Measurements from ENCODE around the gene CAPZB.
"Not testable (repeated sequence)": the region's sequence is repeated elsewhere in the genome, so short reads cannot be mapped to it uniquely, and the experiment has no call there.

CAPZB gene

GRCh38 chr1:19305880-19306279 is 179.5 kb downstream of the CAPZB start:
- DNase-seq = no peak

- not testable (repeated sequence) for DNase-seq
Measured at GRCh38 chr1:19304081-19304480, 181.3 kb downstream of the CAPZB start.

GRCh38 chr1:19300211-19300610 is 185.1 kb downstream of the CAPZB start:
- DNase-seq = no peak

- no peak for DNase-seq
Measured at GRCh38 chr1:19294638-19295037, 190.7 kb downstream of the CAPZB start.

- DNase-seq = no peak
Measured at GRCh38 chr1:19289244-19289643, 196.1 kb downstream of the CAPZB start.

Measured in bone marrow (tissue), 2 donors.